ENCODE results near the gene MRPL37. TPM values are rescaled to one million over a fixed set of nuclear protein-coding genes. Genes with fewer than 3 reads are reported as not detected.

The MRPL37 gene
- total and polyA plus RNA-seq, 2 donors (not counting 3 experiments of a cell fraction or from before 2014, with no cell fraction given) = 45.0 to 109 TPM

DNA sequence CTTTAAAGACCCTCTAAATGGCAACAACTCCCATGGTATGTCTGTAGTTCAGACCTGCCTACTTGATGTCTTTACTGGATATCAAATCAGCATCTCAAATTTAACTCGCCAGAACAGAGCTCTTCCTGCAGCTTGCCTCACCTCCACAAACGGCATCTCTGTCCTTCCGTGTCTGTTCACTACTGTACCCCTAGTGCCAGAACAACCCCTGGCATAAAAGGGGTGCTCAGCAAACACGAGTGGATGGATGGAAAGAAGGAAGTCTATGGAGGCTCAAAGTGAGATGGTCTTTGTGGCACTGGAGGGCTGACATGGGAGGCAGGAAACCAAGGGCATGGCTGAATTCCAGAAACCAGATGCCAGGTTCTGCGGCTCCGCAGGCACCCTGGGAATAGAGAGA is 22.7 kb downstream of the MRPL37 start:
- H3K4me1 ChIP-seq (ENCODE audit: control insufficient read depth, extremely low read depth, insufficient read depth, low read length) = peaks cover 3% of the 10 kb centered on the region
- H3K9me3 ChIP-seq (replicated peaks; ENCODE audit: control insufficient read depth, insufficient read depth, low read length) = no peaks in the 10 kb centered on the region
- BruUV-seq (replicated peaks) = no TSS peak
- no peak overlapping the region for H3K27ac ChIP-seq (ENCODE audit: insufficient read depth, low read depth, low read length)
- CTCF ChIA-PET = interaction anchor here (1.6 kb wide), 1 partner anchor 12 kb away, joined by 3 read pairs; no protein-coding TSS in a partner anchor
- DNase-seq (ENCODE audit: low read depth, low spot score) (no peak), FAIRE-seq (no peak)
- H3K79me2 ChIP-seq (ENCODE audit: control insufficient read depth, insufficient read depth, low read length) = no peaks in the 10 kb centered on the region
- intact Hi-C loops (cut with micrococcal nuclease) = no loop called here
- H3K4me2 ChIP-seq (ENCODE audit: insufficient read depth, low read length) = no peak overlapping the region
- TF ChIP-seq MYC (IDR thresholded peaks at IDR 0.05; ENCODE audit: low read depth, low read length) (no peak), FOS (IDR thresholded peaks at IDR 0.05; ENCODE audit: borderline replicate concordance, insufficient read depth, low read length) (no peak), POLR2AphosphoS5 (IDR thresholded peaks at IDR 0.05; ENCODE audit: insufficient read depth, low read depth, low read length) (no peak), JUN (IDR thresholded peaks at IDR 0.05; ENCODE audit: borderline replicate concordance, insufficient read depth, insufficient read length, low read depth) (no peak), EZH2 (IDR thresholded peaks at IDR 0.05; ENCODE audit: borderline replicate concordance, low read depth, low read length, severe bottlenecking) (no peak)
- TF ChIP-seq, protein P1, sequence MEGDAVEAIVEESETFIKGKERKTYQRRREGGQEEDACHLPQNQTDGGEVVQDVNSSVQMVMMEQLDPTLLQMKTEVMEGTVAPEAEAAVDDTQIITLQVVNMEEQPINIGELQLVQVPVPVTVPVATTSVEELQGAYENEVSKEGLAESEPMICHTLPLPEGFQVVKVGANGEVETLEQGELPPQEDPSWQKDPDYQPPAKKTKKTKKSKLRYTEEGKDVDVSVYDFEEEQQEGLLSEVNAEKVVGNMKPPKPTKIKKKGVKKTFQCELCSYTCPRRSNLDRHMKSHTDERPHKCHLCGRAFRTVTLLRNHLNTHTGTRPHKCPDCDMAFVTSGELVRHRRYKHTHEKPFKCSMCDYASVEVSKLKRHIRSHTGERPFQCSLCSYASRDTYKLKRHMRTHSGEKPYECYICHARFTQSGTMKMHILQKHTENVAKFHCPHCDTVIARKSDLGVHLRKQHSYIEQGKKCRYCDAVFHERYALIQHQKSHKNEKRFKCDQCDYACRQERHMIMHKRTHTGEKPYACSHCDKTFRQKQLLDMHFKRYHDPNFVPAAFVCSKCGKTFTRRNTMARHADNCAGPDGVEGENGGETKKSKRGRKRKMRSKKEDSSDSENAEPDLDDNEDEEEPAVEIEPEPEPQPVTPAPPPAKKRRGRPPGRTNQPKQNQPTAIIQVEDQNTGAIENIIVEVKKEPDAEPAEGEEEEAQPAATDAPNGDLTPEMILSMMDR (IDR thresholded peaks at IDR 0.05; ENCODE audit: extremely low read depth in 1 of 2, insufficient read depth in 1 of 2, low read depth in 1 of 2, low read length in 2 of 2) = no peak
- H3K36me3 ChIP-seq (ENCODE audit: control insufficient read depth in 2 of 2, extremely low read depth in 1 of 2, insufficient read depth in 2 of 2, low read length in 2 of 2) = peaks cover 3 to 8% of the 10 kb centered on the region in 2 experiments
- no peak overlapping the region for H2AFZ ChIP-seq (ENCODE audit: low read depth, low read length)
- no peaks in the 10 kb centered on the region for H3K27me3 ChIP-seq (ENCODE audit: control insufficient read depth in 2 of 2, insufficient read depth in 2 of 2, low read length in 2 of 2)
- H3K9ac ChIP-seq (replicated peaks; ENCODE audit: extremely low read depth, insufficient read depth, low read length) = no peak overlapping the region
- dilution Hi-C loops (cut with MboI; ENCODE audit: extremely low pct_ligation_motif_present, low sequenced_read_pairs) = no loop called here
- no peak overlapping the region for H3K4me3 ChIP-seq (replicated peaks in 1 of 3; ENCODE audit: insufficient read depth in 1 of 3, low read depth in 1 of 3, low read length in 3 of 3)
- POLR2A ChIA-PET = no interaction called here
- no peaks in the 10 kb centered on the region for H4K20me1 ChIP-seq (replicated peaks; ENCODE audit: control insufficient read depth, extremely low read depth, insufficient read depth, low read length)
- no peaks in the 10 kb centered on the region for H3K9me1 ChIP-seq (replicated peaks; ENCODE audit: control insufficient read depth, extremely low read depth, insufficient read depth, low read length)

Measured in endothelial cell of umbilical vein (primary cell).